GM19397 (cell line): ENCODE data around the gene MPZ.
"Not testable (repeated sequence)": the region's sequence is repeated elsewhere in the genome, so short reads cannot be mapped to it uniquely, and the experiment has no call there.

ENCODE experiments used
- ATAC-seq: cut with Tn5 transposase; IDR thresholded peaks from one replicate; pipeline ENCODE4 v1.9.1; 2021; ENCODE audit warnings: mild to moderate bottlenecking, moderate library complexity; ENCODE audit not compliant: unreplicated experiment

The MPZ gene

GRCh38 chr1:161257109-161257508 is 52.7 kb downstream of the MPZ start:
- not testable (repeated sequence) for ATAC-seq

- ATAC-seq: not testable (repeated sequence)
These were observed 53.7 kb downstream of the MPZ start for GRCh38 chr1:161255955-161256520.

- not testable (repeated sequence) for ATAC-seq
These were observed 54.5 kb downstream of the MPZ start for GRCh38 chr1:161255302-161255701.
